HG03520 (cell line): ENCODE results near the gene COLGALT1.
"Not testable (repeated sequence)": the region's sequence is repeated elsewhere in the genome, so short reads cannot be mapped to it uniquely, and the experiment has no call there.

Source experiments
- ATAC-seq: cut with Tn5 transposase; IDR thresholded peaks from one replicate; pipeline ENCODE4 v1.9.1; 2021; ENCODE audit warnings: mild to moderate bottlenecking, moderate library complexity; ENCODE audit not compliant: unreplicated experiment

COLGALT1 gene

DNA sequence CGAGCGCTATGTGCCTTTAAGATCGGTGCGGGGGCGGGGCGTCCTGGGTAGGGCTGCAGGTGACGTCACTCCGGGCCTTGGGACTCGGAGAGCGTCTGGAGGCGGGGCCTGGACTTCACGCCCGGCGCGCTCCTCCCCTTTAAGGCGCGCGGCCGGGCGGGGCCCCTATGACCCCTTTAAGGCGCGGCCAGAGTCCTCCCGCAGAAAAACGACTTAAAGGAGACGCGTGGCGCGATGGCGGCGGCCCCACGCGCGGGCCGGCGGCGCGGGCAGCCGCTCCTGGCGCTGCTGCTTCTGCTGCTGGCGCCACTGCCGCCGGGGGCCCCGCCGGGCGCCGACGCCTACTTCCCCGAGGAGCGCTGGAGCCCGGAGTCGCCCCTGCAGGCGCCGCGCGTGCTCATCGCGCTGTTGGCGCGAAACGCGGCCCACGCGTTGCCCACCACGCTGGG is at the start of gene COLGALT1:
COLGALT1 (plus strand) TSS at position 170 of the 449 bp plus-strand sequence; CDS start at position 235, 65 bp downstream.
- peak; percentile 87 for ATAC-seq

DNA sequence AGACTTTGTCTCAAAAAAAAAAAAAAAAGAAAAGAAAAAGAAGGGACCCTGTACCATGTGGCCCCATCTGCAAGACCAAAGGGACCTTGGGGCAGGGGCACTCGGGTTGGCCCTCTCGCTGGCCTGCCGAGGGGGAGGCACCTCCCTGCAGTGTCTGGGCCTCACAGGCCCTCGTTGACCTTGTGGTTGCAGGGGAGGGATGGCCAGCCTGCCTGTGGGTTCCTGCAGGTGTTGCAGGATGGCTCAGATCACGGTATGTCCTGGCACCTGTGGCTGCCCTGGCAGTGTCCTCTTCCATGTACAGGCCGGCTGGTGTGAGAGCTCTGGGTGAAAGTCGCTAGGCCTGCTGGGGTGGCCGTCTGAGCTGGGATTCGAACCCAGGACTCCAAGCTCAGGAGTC is 48.7 kb upstream of the COLGALT1 start:
- ATAC-seq: no peak

DNA sequence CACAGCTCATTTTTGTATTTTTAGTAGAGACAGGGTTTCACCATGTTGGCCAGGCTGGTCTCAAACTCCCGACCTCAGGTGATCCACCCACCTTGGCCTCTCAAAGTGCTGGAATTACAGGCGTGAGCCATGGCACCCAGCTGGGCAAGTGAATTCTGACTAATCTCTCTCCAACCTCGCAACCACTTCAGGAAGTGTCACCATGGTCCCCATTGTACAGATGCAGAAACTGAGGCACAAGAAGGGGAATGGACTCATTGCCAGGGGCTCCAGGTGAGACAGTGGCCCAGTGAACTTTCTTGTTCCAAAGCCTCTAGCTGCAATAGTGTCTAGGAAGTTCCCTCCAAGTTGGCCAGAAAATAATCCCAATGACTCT is 46.9 kb upstream of the COLGALT1 start:
- not testable (repeated sequence) for ATAC-seq

DNA sequence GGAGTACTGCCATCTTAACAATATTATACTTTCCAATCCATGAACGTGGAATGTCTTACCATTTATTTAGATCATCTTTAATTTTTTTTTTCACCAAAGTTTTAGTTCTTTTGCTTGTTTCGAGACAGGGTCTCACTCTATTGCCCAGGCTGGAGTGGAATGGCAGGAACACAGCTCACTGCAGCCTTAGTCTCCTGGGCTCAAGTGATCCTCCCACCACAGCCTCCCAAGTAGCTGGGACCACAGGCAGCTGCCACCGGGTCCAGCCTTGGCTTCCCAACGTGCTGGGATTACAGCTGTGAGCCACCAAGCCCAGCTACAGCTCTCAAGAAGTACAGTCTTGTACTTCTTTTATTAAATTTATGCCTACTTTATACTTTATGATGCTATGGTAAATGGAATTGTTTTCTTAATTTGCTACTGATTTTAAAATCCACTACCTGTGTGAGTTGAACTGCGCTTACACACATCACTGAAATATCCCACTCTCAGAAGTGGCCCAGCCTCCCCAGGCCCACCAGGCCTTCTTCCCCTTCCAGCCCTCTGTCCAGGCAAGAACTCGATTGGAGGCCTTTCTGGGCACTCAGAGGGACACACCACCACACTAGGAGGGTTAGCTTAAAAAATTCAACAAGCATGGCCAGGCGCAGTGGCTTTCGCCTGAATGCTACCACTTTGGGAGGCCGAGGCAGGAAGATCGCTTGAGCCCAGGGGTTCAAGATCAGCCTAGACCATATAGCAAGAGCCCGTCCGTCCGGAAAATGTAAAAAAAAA is 45.0 kb upstream of the COLGALT1 start:
- no peak for ATAC-seq

DNA sequence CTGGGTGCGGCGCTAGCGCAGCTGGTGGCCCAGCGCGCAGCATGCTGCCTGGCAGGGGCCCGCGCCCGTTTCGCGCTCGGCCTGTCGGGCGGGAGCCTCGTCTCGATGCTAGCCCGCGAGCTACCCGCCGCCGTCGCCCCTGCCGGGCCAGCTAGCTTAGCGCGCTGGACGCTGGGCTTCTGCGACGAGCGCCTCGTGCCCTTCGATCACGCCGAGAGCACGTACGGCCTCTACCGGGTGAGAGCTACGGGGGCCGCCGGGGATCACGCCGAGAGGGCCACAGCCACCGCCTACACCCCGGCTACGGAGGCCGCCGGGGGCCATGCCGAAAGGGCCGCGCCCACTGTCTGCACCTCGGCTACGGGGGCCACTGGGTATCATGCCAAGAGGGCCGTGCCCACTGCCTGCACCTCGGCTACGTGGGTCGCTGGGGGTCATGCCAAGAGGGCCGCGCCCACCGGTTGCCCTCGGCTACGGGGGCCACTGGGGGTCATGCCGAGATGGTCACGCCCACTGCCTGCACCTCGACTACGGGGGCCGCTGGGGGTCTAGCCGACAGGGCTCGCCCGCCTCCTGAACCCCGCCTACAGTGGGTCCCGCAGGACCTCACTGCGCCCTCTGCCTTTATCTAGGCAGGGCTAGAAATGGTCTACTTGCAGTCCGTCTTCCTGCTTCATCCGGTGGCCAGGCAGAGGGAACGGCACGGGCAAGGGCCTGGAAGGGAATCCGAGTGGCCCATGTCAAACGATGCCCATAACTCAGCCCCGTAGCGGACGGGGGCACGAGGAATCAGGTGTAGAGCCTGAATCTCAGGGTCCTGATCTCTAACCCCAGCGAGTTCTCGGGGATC is 43.5 kb upstream of the COLGALT1 start:
- ATAC-seq: peak; percentile 55

DNA sequence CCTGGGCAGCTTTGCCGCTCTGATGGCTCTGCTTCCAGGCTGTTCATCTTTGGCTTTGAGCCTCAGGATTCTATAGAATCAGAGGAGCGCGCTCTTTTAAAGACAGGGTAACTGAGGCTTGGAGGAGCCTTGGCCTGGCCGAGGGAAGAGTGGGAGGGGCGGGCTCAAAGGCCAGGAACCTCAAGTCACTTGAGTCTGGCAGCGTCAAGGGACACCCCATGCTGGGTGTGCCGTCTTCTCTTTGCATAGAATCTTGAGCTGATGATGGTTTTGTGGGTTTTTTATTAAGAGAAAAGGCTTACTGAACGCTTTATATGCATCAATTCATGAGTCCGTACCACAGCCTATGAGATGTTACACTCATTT is 42.9 kb upstream of the COLGALT1 start:
- peak; percentile 7 for ATAC-seq

DNA sequence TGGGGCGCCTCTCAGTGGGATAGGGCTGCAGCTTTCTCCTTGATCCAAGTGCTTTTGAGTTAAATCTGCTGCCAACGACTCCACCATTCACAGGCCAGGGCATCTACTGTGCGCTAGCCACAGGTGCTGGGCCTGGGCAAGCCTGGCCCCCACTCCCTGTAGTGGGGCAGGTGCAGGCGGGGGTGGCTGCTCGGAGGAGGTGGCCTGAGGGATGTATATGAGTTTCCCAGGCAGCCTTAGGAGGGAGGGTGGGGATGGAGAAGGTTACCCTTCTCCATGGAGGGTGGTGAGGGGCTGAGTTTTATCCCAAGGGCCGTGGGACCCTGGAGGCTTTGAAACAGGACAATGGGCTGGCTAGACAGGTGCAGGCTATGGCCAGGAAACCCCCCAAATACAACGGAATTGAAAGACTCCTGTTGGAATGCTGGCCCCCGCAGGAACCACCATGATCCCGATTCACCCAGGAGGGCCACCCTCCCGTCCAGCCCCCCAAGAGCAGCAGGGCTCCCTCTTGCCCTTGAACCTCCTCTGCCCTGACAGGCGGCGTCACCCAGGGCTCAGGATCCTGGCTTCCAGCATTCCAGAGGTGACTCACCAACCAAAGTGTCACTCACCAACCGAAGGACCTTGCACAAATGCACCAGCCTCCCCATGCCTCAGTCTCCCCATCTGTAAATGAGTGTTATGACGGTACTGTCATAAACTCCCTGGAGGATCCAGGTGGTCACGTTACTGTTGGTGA is 39.9 kb upstream of the COLGALT1 start:
- no peak for ATAC-seq

DNA sequence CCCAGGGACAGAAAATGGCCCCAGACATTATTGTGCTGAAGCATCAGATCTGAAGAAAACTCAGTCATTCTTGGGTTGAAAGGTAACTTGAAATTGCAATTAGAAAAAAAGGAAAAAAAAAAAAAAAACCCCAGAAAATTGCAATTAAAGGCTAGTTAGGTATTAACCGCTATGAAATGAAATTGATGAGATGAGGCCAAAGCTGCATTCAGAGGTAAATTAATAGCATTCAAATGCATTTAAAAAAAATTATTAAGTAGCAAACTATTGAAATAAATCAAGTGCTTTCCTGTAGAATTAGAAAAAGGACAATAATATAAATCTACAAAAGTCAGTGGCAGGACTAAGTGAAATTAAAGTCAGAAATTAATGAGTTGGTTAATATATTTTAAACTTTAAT is 37.6 kb upstream of the COLGALT1 start:
- no peak for ATAC-seq

DNA sequence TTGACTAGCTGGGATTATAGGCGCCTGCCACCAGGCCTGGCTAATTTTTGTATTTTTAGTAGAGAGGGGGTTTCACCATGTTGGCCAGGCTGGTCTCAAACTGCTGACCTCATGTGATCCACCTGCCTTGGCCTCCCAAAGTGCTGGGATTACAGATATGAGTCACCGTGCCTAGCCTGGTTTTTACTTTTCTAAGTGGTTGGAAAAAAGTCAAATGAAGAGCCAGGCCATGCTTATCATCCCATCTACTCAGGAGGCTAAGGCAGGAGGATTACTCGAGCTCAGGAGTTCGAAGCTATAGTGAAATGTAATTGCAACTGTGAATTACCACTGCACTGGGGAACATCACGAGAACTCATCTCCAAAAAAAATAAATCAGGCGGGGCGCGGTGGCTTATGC is 36.8 kb upstream of the COLGALT1 start:
- ATAC-seq: not testable (repeated sequence)

DNA sequence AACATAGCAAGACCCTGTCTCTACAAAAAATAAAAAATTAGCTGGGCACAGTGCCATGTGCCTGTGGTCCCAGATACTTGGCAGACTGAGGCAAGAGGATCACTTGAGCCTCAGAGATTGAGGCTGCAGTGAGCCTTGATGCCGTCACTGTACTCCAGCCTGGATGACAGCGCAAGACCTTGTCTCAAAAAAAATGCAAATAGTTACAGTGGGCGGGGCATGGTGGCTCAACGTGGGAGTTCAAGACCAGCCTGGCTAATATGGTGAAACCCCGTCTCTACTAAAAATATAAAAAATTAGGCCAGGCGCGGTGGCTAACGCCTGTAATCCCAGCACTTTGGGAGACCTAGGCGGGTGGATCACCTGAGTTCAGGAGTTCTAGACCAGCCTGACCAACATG is 35.5 kb upstream of the COLGALT1 start:
- no peak for ATAC-seq

DNA sequence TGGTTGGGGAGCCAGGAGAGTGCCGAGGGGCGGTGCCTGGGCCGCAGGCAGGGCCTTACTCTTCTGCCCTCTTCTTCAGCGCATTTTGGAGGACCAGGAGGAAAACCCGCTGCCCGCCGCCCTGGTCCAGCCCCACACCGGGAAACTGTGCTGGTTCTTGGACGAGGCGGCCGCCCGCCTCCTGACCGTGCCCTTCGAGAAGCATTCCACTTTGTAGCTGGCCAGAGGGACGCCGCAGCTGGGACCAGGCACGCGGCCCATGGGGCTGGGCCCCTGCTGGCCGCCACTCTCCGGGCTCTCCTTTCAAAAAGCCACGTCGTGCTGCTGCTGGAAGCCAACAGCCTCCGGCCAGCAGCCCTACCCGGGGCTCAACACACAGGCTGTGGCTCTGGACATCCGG is 34.6 kb upstream of the COLGALT1 start:
- ATAC-seq: no peak

DNA sequence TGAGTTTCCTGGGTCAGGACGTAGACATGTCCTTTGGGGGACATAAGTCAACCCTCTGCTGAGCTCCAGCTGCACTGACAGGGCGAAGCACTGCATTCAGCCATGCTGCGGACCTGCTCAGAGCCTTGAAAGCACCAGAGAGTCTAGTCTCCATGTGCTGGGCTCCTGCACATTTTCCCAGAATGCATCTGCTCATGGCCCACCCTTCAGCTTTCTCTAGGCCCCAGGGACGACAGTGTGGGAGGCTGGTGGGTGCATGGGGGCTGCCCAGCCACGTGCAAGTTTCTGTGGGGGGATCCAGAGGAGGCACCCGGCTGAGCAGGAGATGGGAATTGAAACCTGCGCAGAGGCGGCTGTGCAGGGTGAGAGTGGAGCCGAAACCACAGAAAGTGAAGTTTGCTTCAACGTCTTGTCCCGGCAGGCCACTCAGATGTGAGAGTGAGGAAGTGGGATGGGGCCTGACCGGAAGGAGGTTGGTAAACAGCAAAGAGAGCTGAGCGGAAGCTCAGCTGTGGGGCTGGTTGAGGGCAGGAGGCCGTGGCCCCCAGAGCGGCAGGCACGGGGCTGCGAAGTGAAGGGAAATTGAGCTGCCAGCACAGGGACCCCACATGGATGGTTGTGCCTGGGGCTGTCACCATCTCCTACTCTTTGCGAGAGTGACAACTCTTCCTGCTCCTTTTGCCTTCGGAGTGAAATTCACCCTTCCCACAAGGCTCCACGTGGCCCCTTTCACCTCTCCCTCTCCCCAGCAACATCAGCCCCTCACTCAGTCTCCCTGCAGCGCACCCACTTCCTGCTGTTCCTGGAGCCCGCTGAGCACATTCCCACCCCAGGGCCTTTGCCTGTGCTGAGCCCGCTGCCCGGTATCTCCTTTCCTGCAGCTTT is 32.2 kb upstream of the COLGALT1 start:
- peak; percentile 76 for ATAC-seq

DNA sequence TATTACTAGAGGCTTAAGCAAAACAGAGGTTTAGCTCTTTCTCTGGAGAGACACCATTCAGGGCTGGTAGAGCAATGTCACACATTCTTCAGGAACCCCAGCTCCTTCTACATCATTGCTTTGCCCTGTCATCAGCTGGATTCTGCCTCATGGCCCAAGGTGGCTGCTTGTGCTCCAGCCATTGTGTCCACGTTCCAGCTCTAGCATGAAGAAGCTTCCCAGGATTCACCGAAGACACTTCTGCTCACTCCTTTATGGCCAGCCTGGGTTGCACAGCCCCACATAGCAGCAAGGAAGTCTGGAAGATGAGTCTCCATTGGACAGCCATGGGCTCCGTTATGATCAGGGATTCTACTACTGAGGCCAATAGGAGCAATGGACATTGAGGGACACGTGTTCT is 30.8 kb upstream of the COLGALT1 start:
- no peak for ATAC-seq

DNA sequence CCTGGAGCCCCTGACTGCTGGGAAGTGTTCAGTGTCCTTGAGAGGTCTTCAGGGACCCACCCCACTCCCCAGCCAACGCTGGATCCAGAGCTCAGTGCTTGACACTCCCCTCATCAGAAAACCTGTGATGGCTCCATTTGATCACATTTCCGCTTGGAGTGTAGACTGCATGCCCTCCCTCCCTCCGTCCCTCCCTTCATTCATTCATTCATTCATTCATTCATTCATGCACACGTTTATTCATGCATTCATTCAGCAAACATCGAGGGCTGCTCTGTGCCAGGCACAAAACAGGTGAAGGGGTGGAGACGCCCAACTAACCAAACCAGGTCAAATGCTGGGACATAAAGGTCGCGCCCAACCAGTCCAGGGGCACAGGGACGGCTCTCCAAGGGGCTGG is 30.3 kb upstream of the COLGALT1 start:
- ATAC-seq: no peak

DNA sequence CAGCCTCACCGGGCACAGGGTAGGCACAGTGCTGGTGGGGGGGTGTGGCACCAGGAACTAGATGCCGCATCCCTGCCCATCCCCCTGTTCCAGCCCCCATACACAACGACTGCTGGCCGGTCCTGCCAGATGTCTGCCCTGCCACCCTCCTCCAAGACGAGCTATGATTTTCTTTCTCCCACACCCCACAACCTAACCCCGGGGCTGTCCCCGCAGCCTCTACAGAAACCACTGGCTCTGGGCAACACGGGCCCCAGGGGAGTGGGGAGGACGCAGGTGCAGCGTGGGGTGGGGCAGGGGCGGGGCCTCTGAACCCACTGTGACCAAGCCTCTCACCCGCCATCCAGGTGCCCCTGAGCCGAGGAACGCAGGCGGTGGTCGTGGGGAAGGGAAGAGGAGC is 28.5 kb upstream of the COLGALT1 start:
- no peak for ATAC-seq

DNA sequence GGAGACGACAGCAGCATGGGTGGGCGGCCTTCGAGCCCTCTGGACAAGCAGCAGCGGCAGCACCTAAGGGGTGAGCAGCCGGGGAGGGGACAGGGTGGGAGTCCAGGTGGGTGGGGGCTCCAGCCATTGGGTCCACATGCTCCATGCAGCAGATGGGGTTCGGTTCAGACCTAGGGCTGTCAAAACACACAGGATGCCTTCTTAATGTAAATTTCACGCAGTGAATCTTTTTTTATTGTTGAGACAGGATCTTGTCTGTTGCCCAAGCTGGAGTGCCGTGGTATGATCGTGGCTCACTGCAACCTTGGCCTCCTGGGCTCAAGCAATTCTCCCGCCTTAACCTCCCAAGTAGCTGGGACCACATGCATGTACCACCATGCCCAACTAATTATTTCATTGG is 28.1 kb upstream of the COLGALT1 start:
- ATAC-seq: no peak

DNA sequence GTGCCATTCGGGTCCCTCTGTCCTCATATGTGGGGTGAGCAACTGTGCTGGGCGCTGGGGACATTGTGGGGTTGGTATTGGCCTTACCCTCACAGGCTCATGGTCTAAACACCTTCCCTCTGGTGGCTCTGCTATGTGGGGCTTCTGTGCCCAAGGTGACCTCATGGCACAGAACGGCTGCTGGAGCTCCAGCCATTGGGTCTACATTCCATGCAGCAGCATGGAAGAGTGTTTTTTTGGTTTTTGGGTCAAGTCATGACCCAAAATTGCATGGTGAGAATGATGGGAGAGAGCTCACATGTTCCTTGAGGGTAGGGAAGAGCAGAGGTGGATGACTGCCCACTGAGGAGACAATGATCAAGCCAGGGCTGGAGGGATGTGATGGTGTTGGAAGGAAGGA is 26.8 kb upstream of the COLGALT1 start:
- no peak for ATAC-seq

DNA sequence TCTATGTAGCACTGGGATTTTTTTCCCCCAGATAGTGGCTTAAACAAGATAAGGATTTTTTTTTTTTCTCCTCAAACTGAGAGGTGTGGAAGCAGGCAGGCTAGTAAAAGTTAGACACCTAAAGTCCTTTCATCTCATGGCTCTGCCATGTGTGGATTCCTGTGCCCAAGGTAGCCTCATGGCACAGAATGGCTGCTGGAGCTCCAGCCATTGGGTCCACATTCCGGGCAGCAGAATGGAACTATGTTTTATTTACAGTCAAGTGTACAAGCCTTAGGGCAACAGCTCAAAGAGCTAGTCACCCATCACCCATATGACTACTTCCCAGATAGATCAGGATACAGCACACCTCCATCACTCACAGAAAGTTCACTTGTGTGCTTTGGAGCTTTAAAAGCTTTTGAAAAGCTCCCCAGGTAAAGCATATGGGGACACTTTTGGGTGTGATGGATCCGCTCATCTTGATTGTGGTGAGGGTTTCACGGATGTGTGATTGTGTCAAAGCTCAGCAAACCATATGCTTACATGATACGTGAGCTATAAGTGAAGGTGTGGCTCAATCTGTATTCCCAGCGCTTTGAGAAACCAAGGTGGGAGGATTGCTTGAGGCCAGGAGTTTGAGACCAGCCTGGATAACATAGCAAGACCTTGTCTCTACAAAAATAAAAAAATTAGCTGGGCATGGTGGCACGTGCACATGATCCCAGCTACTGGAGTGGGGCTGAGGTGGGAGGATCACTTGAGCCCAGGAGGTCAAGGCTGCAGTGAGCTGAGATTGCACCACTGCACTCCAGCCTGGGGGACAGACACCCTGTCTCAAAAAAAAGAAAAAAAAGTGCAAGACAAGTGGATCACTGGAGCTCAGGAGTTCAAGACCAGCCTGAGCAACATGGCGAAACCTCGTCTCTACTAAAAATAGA is 25.9 kb upstream of the COLGALT1 start:
- ATAC-seq: no peak

DNA sequence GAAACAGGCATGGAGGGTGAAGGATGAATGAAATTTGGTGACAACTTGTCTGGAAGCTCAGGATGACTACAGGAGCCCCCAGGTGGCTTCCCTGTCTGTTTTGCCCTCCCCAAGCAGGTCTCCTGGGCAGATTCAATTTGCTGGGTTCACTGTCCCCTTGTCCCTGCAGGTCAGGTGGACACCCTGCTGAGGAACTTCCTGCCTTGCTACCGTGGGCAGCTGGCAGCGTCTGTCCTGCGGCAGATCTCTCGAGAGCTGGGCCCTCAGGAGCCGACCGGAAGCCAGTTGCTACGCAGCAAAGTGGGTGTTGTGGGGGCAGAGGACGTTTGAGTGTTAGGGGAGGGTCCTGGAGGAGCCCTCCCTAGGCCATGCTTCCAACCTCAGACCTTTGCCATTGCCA is 24.9 kb upstream of the COLGALT1 start:
- no peak for ATAC-seq
